ENCODE measurements around the gene ARFRP1.

The ARFRP1 gene

GRCh38 chr20:63658749-63659187, 49.0 kb downstream of the ARFRP1 start:
- H3K79me2 ChIP-seq (ENCODE audit: insufficient read depth, low read depth), result no peaks in the 10 kb centered on the region; the same call in 1 of the 2 replicates
- H3K27ac ChIP-seq, result no peak overlapping the region
- H3K9ac ChIP-seq, result peak overlapping the region; percentile 67; the same call in 1 of the 2 replicates
- no peaks in the 10 kb centered on the region for H4K20me1 ChIP-seq (ENCODE audit: insufficient read depth)
- H3K36me3 ChIP-seq (ENCODE audit: insufficient read depth), result no peaks in the 10 kb centered on the region
- H3K4me2 ChIP-seq, result peak overlapping the region; percentile 91
- H3K4me3 ChIP-seq (IDR thresholded peaks at IDR 0.05; ENCODE audit: insufficient read depth, low read depth, low read length), result no peak overlapping the region
- H3K27me3 ChIP-seq (ENCODE audit: insufficient read depth, low read depth), result peaks cover 22% of the 10 kb centered on the region
- no peaks in the 10 kb centered on the region for H3K4me1 ChIP-seq (ENCODE audit: low read depth, poor library complexity, severe bottlenecking)
- no peak for TF ChIP-seq CTCF (conservative IDR thresholded peaks at IDR 0.05; ENCODE audit: low read depth, low read length)
- peak overlapping the region; percentile 85 for H2AFZ ChIP-seq (ENCODE audit: low read depth)

GRCh38 chr20:63657937-63658748, 49.6 kb downstream of the ARFRP1 start, which contains the start of gene RTEL1:
TSS of gene RTEL1 (plus strand) at chr20:63658312. CDS start at chr20:63659403, 1,091 bp downstream.
- Histone ChIP-seq H2AFZ (ENCODE audit: low read depth) (peak within 1 kb of the TSS; percentile 85), H3K9ac (peak within 1 kb of the TSS; percentile 67; the same call in 1 of the 2 replicates), H3K79me2 (ENCODE audit: insufficient read depth, low read depth) (no peaks in the 10 kb centered on the region; the same call in 1 of the 2 replicates), H3K4me2 (peak within 1 kb of the TSS; percentile 91), H3K4me3 (IDR thresholded peaks at IDR 0.05; ENCODE audit: insufficient read depth, low read depth, low read length) (no peak within 1 kb of the TSS), H3K27ac (peak within 1 kb of the TSS; percentile 39; the same call in 1 of the 2 replicates), H3K36me3 (ENCODE audit: insufficient read depth) (no peaks in the 10 kb centered on the region), H4K20me1 (ENCODE audit: insufficient read depth) (no peaks in the 10 kb centered on the region), H3K4me1 (ENCODE audit: low read depth, poor library complexity, severe bottlenecking) (no peaks in the 10 kb centered on the region), H3K27me3 (ENCODE audit: insufficient read depth, low read depth) (peaks cover 26% of the 10 kb centered on the region)
- no peak for TF ChIP-seq CTCF (conservative IDR thresholded peaks at IDR 0.05; ENCODE audit: low read depth, low read length)

- H3K9ac ChIP-seq, result no peak overlapping the region
These were observed 50.4 kb downstream of the ARFRP1 start for GRCh38 chr20:63657260-63657936.

More at GRCh38 chr20:63657260-63657936, 50.4 kb downstream of the ARFRP1 start:
- Histone ChIP-seq H3K4me2 (peak overlapping the region; percentile 60; the same call in 1 of the 2 replicates), H3K27ac (no peak overlapping the region), H3K79me2 (ENCODE audit: insufficient read depth, low read depth) (no peaks in the 10 kb centered on the region; the same call in 1 of the 2 replicates), H3K4me3 (IDR thresholded peaks at IDR 0.05; ENCODE audit: insufficient read depth, low read depth, low read length) (no peak overlapping the region), H3K4me1 (ENCODE audit: low read depth, poor library complexity, severe bottlenecking) (no peaks in the 10 kb centered on the region), H4K20me1 (ENCODE audit: insufficient read depth) (no peaks in the 10 kb centered on the region), H2AFZ (ENCODE audit: low read depth) (peak overlapping the region; percentile 85), H3K36me3 (ENCODE audit: insufficient read depth) (no peaks in the 10 kb centered on the region), H3K27me3 (ENCODE audit: insufficient read depth, low read depth) (peaks cover 31% of the 10 kb centered on the region)
- TF ChIP-seq CTCF (conservative IDR thresholded peaks at IDR 0.05; ENCODE audit: low read depth, low read length), result no peak

All from KMS-11 (cell line).